HepG2 (cell line): ENCODE data around the gene TMEM8B. TPM values are rescaled to one million over a fixed set of nuclear protein-coding genes. Genes with fewer than 3 reads are reported as not detected.

ENCODE experiments used
- ELF4 ChIP-seq: sonication (generic); formaldehyde crosslinking; IDR thresholded peaks from 2 replicates; pipeline ENCODE4 v1.5.0; 2020; ENCODE audit warnings: missing genetic modification reagents, mild to moderate bottlenecking, moderate library complexity, borderline replicate concordance
- MAFF ChIP-seq: IDR thresholded peaks from 2 replicates; pipeline ENCODE4 v1.6.1; 2011; ENCODE audit warnings: low read depth, low read length, improper control_type of control experiment
- ZNF432 ChIP-seq: sonication (generic); formaldehyde crosslinking; IDR thresholded peaks from 2 replicates; pipeline ENCODE4 v1.5.0; 2020; ENCODE audit warnings: missing genetic modification reagents, mild to moderate bottlenecking, borderline replicate concordance
- ZNF605 ChIP-seq: sonication (generic); formaldehyde crosslinking; IDR thresholded peaks from 2 replicates; pipeline ENCODE4 v1.8.0; 2022; ENCODE audit warnings: mild to moderate bottlenecking, missing genetic modification reagents
- ZNF788 ChIP-seq: sonication (generic); formaldehyde crosslinking; IDR thresholded peaks from 2 replicates; pipeline ENCODE4 v1.5.0; 2020; ENCODE audit warnings: mild to moderate bottlenecking, missing genetic modification reagents, borderline replicate concordance
- polyA plus RNA-seq, 8 experiments: library from polyadenylated mRNA; depleted of rRNA in 3 of 8; stranded (reverse) in 7 of 8; unstranded in 1 of 8; fragments of >200 nt; fragmentation: Illumina TruSeq in 4 of 8; extraction: Trizol in 4 of 8; gene quantifications; 2 replicates each; pipeline versions ENCODE4 v1.2.1 to v1.2.3, GENCODE V29; 2011 to 2016; ENCODE audit warnings: low read depth in 4 of 8, missing spikeins in 1 of 8, mixed read lengths in 1 of 8; ENCODE audit not compliant: insufficient read depth in 1 of 8
- total RNA-seq, 5 experiments: library from RNA; depleted of rRNA; stranded (reverse); fragments of >200 nt; fragmentation: Illumina TruSeq; extraction: Trizol; gene quantifications; 2 replicates each; pipeline ENCODE4 v1.2.3, GENCODE V29; 2016; ENCODE audit warnings: low read depth in 1 of 5
- TF ChIP-seq, protein P1 (sequence below): sonication (generic); formaldehyde crosslinking; conservative IDR thresholded peaks from 2 replicates; pipeline ENCODE4 v1.8.0; 2022; ENCODE audit warnings: mild to moderate bottlenecking, moderate library complexity, missing genetic modification reagents
- TF ChIP-seq, protein P2 (sequence below): fragments of 450-650 bp; IDR thresholded peaks from 2 replicates; pipeline ENCODE4 v1.6.1; 2016
- TF ChIP-seq, protein P3 (sequence below), 2 experiments: sonication (generic) in 1 of 2; formaldehyde crosslinking in 1 of 2; IDR thresholded peaks; 2 replicates each; pipeline versions ENCODE4 v1.5.1 to v1.6.1; 2011 to 2020; ENCODE audit warnings: borderline replicate concordance in 1 of 2, low read depth in 1 of 2, low read length in 1 of 2, mild to moderate bottlenecking in 1 of 2, missing genetic modification reagents in 1 of 2, moderate library complexity in 1 of 2

The TMEM8B gene
- total and polyA plus RNA-seq, 2 of the 13 experiments (the other 11 are each of a cell fraction or from before 2014, with no cell fraction given), result 2.1 to 2.7 TPM

GRCh38 chr9:35798658-35799374 is 30.2 kb upstream of the TMEM8B start (continued):
- peak; percentile 55 for TF ChIP-seq MAFF
- TF ChIP-seq ZNF605 (CRISPR knock-in tag), result no peak
- TF ChIP-seq, protein P1, sequence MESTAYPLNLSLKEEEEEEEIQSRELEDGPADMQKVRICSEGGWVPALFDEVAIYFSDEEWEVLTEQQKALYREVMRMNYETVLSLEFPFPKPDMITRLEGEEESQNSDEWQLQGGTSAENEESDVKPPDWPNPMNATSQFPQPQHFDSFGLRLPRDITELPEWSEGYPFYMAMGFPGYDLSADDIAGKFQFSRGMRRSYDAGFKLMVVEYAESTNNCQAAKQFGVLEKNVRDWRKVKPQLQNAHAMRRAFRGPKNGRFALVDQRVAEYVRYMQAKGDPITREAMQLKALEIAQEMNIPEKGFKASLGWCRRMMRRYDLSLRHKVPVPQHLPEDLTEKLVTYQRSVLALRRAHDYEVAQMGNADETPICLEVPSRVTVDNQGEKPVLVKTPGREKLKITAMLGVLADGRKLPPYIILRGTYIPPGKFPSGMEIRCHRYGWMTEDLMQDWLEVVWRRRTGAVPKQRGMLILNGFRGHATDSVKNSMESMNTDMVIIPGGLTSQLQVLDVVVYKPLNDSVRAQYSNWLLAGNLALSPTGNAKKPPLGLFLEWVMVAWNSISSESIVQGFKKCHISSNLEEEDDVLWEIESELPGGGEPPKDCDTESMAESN (CRISPR knock-in tag), result no peak
- no peak for TF ChIP-seq ELF4
- TF ChIP-seq ZNF432 (CRISPR knock-in tag), result no peak
- TF ChIP-seq, protein P2, sequence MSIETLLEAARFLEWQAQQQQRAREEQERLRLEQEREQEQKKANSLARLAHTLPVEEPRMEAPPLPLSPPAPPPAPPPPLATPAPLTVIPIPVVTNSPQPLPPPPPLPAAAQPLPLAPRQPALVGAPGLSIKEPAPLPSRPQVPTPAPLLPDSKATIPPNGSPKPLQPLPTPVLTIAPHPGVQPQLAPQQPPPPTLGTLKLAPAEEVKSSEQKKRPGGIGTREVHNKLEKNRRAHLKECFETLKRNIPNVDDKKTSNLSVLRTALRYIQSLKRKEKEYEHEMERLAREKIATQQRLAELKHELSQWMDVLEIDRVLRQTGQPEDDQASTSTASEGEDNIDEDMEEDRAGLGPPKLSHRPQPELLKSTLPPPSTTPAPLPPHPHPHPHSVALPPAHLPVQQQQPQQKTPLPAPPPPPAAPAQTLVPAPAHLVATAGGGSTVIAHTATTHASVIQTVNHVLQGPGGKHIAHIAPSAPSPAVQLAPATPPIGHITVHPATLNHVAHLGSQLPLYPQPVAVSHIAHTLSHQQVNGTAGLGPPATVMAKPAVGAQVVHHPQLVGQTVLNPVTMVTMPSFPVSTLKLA, result 0 out of 2 replicates have a peak, but pooled peaks have one; percentile 7
- TF ChIP-seq, protein P3, sequence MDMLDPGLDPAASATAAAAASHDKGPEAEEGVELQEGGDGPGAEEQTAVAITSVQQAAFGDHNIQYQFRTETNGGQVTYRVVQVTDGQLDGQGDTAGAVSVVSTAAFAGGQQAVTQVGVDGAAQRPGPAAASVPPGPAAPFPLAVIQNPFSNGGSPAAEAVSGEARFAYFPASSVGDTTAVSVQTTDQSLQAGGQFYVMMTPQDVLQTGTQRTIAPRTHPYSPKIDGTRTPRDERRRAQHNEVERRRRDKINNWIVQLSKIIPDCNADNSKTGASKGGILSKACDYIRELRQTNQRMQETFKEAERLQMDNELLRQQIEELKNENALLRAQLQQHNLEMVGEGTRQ (IDR thresholded peaks at IDR 0.05; ENCODE audit: low read depth, low read length), result peak; percentile 27; the same call in 1 of the 2 replicates
- TF ChIP-seq, protein P3 (CRISPR knock-in tag; IDR thresholded peaks at IDR 0.05; ENCODE audit: borderline replicate concordance), result no peak
- TF ChIP-seq ZNF788 (CRISPR knock-in tag), result no peak
